ENCODE results near the gene NOP10. TPM values are rescaled to one million over a fixed set of nuclear protein-coding genes. Genes with fewer than 3 reads are reported as not detected.

Gene NOP10
- polyA plus RNA-seq, 1 donor (not counting 4 experiments of a cell fraction or from before 2014, with no cell fraction given), result 663 TPM

DNA sequence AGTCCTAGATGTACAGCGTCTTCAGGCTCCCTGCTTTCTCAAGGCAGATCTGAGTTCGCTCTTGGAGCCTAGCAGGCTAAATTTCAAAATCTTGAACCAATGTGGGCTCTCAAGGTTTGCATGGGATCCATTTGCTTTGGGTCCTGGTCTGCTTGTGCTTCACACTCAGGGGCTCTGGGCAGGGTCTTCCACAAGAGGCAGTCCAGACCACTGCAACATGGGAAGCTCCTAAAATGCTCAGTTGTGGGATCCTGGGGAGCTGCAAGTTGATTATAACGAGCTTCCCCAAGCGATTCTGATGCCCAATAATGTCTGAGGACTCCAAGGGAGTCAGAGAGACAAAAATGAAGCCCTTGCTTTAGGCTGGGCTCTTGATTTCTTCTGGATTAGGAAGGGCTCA is 6.8 kb upstream of the NOP10 start:
- Histone ChIP-seq H3K36me3 (ENCODE audit: control insufficient read depth in 2 of 2, extremely low read depth in 1 of 2, insufficient read depth in 2 of 2, low read length in 2 of 2) (no peaks in the 10 kb centered on the region), H3K4me1 (ENCODE audit: control insufficient read depth, extremely low read depth, insufficient read depth, low read length) (no peaks in the 10 kb centered on the region), H4K20me1 (ENCODE audit: control insufficient read depth, extremely low read depth, insufficient read depth, low read length) (no peaks in the 10 kb centered on the region), H3K9ac (ENCODE audit: control insufficient read depth, extremely low read depth, insufficient read depth, low read length) (no peak overlapping the region), H3K27me3 (ENCODE audit: control insufficient read depth, extremely low read depth, insufficient read depth, low read length) (no peaks in the 10 kb centered on the region), H3K4me3 (ENCODE audit: control insufficient read depth in 2 of 3, extremely low read depth in 1 of 3, insufficient read depth in 2 of 3, low read depth in 1 of 3, low read length in 3 of 3) (no peak overlapping the region), H3K4me2 (ENCODE audit: control insufficient read depth, extremely low read depth, insufficient read depth, low read depth, low read length) (no peak overlapping the region), H2AFZ (ENCODE audit: control insufficient read depth, low read length) (no peak overlapping the region), H3K27ac (ENCODE audit: control insufficient read depth, insufficient read depth, low read length) (no peak overlapping the region), H3K9me1 (ENCODE audit: control insufficient read depth, extremely low read depth, insufficient read depth, low read length) (no peaks in the 10 kb centered on the region), H3K79me2 (ENCODE audit: control insufficient read depth, insufficient read depth, low read length) (no peaks in the 10 kb centered on the region), H3K9me3 (ENCODE audit: control insufficient read depth, low read depth, low read length) (no peaks in the 10 kb centered on the region)
- FAIRE-seq (no peak), DNase-seq (ENCODE audit: low read depth, low spot score) (no peak)
- dilution Hi-C loops (cut with MboI; ENCODE audit: extremely low pct_ligation_motif_present, low sequenced_read_pairs), result no loop called here
- TF ChIP-seq CTCF (optimal IDR thresholded peaks at IDR 0.05 in 1 of 3, IDR thresholded peaks at IDR 0.05 in 1 of 3, conservative IDR thresholded peaks at IDR 0.05 in 1 of 3; ENCODE audit: extremely low read depth in 1 of 3, insufficient read depth in 2 of 3, low read length in 3 of 3) (no peak), EZH2 (IDR thresholded peaks at IDR 0.05; ENCODE audit: low read length) (no peak)

DNA sequence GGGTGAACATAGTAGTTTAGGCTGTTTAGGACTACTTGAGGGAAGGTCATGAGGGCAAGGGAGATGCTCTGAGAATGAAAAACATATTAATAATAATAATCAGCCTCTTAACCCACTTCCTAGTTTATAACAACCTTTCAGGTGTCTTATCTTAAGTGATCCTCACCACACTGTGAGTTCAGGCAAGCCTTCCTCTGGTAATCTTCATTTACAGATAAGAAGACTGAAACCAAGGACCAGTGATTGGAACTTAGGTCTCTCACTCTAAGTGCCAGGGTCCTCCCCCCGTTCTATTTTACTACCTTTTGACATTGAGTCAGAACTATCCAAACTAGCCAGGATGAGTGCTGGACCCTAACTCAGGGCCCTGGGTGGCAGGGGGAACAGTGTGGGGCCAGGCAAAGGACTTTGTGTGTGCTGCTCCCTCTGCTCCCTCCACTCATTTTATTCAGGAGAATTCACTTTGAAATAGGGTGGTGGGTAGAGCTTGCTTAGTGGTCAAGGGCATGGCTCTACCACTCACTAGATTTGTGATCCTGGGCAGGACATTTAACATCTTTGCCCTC is 5.9 kb upstream of the NOP10 start:
- DNase-seq (ENCODE audit: low read depth, low spot score) (no peak), FAIRE-seq (no peak)
- TF ChIP-seq EZH2 (IDR thresholded peaks at IDR 0.05; ENCODE audit: low read length) (no peak), CTCF (optimal IDR thresholded peaks at IDR 0.05 in 1 of 3, IDR thresholded peaks at IDR 0.05 in 1 of 3, conservative IDR thresholded peaks at IDR 0.05 in 1 of 3; ENCODE audit: extremely low read depth in 1 of 3, insufficient read depth in 2 of 3, low read length in 3 of 3) (no peak)
- dilution Hi-C loops (cut with MboI; ENCODE audit: extremely low pct_ligation_motif_present, low sequenced_read_pairs), result no loop called here
- no peak overlapping the region for H3K4me3 ChIP-seq (ENCODE audit: control insufficient read depth in 2 of 3, extremely low read depth in 1 of 3, insufficient read depth in 2 of 3, low read depth in 1 of 3, low read length in 3 of 3)
- H4K20me1 ChIP-seq (ENCODE audit: control insufficient read depth, extremely low read depth, insufficient read depth, low read length), result no peaks in the 10 kb centered on the region
- no peaks in the 10 kb centered on the region for H3K79me2 ChIP-seq (ENCODE audit: control insufficient read depth, insufficient read depth, low read length)
- H3K36me3 ChIP-seq (ENCODE audit: control insufficient read depth in 2 of 2, extremely low read depth in 1 of 2, insufficient read depth in 2 of 2, low read length in 2 of 2), result no peaks in the 10 kb centered on the region
- H3K9me3 ChIP-seq (ENCODE audit: control insufficient read depth, low read depth, low read length), result no peaks in the 10 kb centered on the region
- H3K9me1 ChIP-seq (ENCODE audit: control insufficient read depth, extremely low read depth, insufficient read depth, low read length), result no peaks in the 10 kb centered on the region
- no peak overlapping the region for H2AFZ ChIP-seq (ENCODE audit: control insufficient read depth, low read length)
- no peaks in the 10 kb centered on the region for H3K4me1 ChIP-seq (ENCODE audit: control insufficient read depth, extremely low read depth, insufficient read depth, low read length)
- H3K27me3 ChIP-seq (ENCODE audit: control insufficient read depth, extremely low read depth, insufficient read depth, low read length), result no peaks in the 10 kb centered on the region
- no peak overlapping the region for H3K4me2 ChIP-seq (ENCODE audit: control insufficient read depth, extremely low read depth, insufficient read depth, low read depth, low read length)
- H3K9ac ChIP-seq (ENCODE audit: control insufficient read depth, extremely low read depth, insufficient read depth, low read length), result no peak overlapping the region
- H3K27ac ChIP-seq (ENCODE audit: control insufficient read depth, insufficient read depth, low read length), result no peak overlapping the region

Data from keratinocyte (primary cell).